Forelimb muscle (tissue), 1 donor: ENCODE results near the gene RALA. TPM values are rescaled to one million over a fixed set of nuclear protein-coding genes. Genes with fewer than 3 reads are reported as not detected.
"Not testable (repeated sequence)": the region's sequence is repeated elsewhere in the genome, so short reads cannot be mapped to it uniquely, and the experiment has no call there.

ENCODE experiments used
- DNase-seq: peaks from one replicate; pipeline ENCODE4 v3.0.0-alpha.2; 2013; ENCODE audit warnings: low read depth
- polyA plus RNA-seq: library from polyadenylated mRNA; unstranded; fragments of 120-200 nt; gene quantifications from one replicate; pipeline ENCODE4 v1.2.1, GENCODE V29; 2013; ENCODE audit not compliant: insufficient read length

The RALA gene
- polyA plus RNA-seq, 1 donor: 43.6 TPM

DNA sequence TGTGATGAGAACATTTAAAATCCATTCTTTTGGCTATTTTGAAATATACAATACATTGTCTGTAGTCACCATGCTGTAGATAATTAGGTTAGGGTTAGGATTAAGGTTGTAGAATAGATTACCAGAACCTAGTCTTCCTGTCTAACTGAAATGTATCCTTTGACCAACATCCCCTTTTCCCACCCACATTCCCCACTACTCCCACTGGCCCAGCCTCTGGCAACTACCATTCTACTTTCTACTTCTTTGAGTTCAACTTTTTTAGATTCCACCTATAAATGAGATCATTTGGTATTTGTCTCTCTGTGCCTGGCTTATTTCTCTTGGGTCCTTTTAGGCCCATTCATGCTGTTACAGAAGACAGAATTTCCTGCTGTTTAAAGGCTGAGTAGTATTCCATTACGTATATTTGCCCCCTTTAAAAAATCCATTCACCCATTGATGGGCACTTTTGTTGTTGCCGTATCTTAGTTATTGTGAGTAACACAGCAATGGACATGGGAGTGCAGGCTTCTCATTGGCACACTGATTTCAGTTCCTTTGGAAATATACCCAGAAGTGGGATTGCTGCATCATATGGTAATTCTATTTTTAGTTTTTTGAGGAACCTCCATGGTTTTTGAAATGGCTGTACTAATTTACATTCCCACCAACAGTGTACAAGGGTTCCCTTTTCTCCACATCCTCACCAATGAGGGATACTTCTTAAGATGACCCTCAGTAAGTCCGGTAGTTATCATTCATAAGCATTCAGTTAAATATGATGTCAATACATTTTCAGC is 104.0 kb downstream of the RALA start:
- no peak for DNase-seq

GRCh38 chr7:39732837-39733804 is 109.7 kb downstream of the RALA start:
- peak; percentile 93 for DNase-seq

DNA sequence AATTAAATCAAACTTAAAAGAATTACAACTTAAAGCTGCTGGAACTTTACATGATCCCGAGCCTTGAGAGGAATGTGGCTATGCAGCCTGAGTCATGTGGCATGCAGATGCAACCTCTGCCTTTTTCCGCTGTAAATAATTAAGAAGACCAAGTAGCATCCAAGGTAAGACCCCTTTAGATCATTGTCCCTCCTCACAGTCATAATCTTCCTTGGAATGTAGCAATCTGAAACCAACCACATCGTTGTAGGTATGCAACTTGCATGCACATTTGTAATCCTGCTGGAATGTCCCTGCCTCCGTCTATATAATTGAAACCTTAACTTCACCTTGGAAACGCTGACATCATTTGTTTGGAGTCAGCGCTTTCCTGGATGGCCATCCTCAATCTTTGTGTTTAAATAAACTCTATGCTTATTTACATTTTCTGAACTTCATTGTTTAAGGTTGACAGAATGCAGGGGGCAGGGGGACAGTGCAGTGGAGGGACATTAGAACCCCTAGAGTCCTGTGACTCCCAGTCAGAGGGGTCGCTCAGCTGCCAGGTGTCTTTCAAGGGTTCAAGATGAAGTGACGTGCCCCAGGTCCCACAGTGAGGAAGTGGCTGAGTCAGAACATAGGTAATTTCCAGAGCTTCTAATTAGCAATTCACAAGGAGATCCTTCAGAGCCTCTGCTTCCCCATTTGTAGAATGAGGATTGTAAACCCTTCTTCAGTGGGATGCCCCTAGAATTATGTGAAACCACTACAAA is 110.7 kb downstream of the RALA start:
- DNase-seq: peak; percentile 53

DNA sequence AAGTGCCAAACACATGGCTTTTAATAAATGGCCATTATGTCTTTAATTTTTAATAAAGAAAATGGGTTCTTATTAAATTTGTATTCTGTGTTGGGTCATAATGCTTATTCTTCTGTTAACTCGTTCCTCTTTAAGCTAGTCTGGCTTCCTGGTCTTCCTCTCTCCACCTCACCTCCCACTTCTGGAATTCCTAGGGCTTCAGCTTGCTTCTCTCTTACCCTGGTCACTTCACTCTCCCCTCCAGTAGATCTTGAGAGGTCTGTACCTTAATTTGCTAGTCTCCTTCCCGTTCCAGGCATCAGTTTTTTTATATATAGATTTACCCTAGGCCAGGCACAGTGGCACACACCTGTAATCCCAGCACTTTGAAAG is 111.2 kb downstream of the RALA start:
- no peak for DNase-seq

GRCh38 chr7:39735903-39736302 is 112.5 kb downstream of the RALA start:
- no peak for DNase-seq

GRCh38 chr7:39741942-39742623 is 118.7 kb downstream of the RALA start:
- DNase-seq: no peak

GRCh38 chr7:39744620-39745019 is 121.2 kb downstream of the RALA start:
- DNase-seq: no peak

DNA sequence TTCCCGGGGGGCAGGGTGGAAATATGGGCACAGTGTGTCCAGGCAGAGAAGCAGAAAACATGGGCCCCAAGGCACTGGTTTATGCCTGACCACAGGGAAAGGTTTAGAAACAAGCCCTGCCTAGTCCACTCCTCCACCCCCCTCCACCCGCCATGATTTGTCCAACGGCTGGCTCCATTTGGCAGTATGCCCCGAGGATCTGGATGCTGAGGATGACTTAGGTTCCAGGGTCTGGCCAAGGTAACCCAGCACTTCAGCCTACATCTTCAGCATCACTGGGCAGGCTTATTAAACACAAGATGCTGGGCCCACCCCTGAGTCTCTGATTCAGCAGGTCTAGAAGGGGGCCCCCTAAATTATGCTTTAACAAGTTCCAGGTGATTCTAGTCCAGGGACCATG is 121.9 kb downstream of the RALA start:
- DNase-seq: no peak

GRCh38 chr7:39746103-39746819 is 122.9 kb downstream of the RALA start:
- DNase-seq: peak; percentile 74

DNA sequence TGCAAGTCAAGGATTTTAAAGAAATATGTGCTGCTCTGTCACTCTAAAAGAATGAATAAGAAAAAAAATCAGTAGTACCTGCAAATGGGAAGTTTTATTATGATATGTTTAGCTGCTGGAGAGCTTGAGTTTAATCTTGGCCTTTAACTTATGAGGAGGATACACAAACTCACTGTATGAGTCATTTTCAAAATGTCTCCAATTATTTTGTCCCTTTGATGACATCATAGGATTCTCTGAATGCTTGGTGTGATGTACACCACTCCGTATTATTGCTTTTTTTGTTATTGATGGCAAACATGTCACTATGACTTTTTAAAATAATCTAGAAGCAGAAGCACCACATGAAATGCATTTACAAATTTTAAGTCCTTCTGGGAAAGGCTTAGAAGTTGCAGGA is 125.8 kb downstream of the RALA start:
- no peak for DNase-seq

DNA sequence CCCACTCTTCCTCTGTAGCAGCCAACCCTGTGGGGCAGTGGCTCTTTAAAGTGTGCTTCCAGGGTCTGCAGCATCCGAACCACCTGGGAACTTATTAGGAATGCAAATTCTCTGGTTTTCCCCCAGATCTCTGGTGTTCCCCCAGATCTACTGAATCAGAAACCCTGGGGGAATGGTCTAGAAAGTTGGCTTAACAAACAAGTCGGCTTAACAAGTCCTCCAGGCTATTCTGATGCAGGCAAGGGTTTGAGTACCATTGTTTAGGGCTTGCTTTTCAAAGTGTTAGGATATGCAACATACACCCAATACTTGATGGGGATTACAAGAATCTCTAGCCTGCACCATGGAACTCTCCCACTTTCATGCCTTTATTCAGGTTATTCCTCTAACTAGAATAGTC is 126.3 kb downstream of the RALA start:
- no peak for DNase-seq

DNA sequence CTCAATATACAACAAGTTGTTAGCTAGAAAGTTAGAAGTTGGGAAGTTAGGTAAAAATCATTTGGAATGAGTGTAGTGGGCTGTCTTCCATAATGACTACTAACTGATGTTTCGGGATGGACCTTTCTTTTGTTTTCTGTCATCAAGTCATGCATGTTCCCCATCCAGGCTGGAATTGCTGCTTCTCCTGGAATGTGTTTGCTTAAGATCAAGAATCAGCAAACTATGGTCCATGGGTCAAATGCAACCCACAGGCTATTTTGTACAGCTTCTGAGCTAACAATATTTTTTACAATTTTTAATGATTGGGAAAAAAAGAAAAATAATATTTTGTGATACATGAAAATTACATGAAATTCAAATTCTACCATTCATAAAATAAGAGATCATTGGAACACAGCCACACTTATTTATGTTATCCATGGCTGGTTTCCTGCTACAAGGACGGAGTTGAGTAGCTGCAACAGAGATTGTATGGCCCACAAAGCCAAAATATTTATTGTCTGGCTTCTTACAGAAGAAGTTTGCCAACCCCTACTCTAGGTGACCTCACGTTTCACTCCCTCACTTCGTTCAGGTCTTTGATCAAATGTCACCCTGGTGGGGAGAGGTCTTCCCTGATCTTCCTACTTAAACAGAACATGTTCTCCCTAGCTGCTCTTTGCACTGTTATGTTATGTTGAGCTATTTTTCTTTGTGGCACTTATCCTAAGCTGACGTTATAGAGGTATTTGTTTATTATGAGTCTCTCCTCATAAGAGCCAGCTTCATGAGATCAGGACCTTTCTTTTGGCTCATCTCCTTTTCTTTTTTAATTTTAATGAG is 127.1 kb downstream of the RALA start:
- no peak for DNase-seq

- not testable (repeated sequence) for DNase-seq
Measured at GRCh38 chr7:39753237-39753636, 129.9 kb downstream of the RALA start.

DNA sequence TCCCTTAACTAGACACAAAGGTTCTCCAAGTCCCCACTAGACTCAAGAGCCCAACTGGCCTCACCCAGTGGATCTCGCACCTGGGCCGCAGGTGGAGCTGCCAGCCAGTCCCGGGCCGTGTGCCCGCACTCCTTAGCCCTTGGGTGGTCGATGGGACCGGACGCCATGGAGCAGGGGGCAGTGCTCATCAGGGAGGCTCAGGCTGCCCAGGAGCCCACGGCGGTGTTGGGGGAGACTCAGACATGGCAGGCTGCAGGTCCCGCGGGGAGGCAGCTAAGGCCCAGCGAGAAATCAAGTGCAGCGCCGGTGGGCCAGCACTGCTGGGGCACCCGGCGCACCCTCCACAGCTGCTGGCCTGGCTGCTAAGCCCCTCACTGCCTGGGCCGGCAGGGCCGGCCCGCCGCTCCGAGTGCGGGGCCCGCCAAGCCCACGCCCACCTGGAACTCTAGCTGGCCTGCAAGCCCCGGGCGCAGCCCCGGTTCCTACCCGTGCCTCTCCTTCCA is 130.5 kb downstream of the RALA start:
- no peak for DNase-seq

GRCh38 chr7:39754326-39755120 is 131.2 kb downstream of the RALA start:
- DNase-seq: no peak

- DNase-seq: no peak
Measured at GRCh38 chr7:39757604-39758003, 134.2 kb downstream of the RALA start.
